Stimulated activated naive B cell treated with anti-CD40 and anti-IgM and Interleukin-4, amounts not matched to agents 10 μg/mL and 1 μg/mL and 100 μg/mL, for 72 hours (primary cell): Measurements from ENCODE around the gene INCENP.
"Not testable (repeated sequence)": the region's sequence is repeated elsewhere in the genome, so short reads cannot be mapped to it uniquely, and the experiment has no call there.

Source experiments
- ATAC-seq, 2 donors: fragments of 150-1000 bp; cut with Tn5 transposase; replicated peaks; 2 replicates each; pipeline ENCODE4 v1.10.0; 2021; ENCODE audit warnings: moderate library complexity in 1 of 2
- DNase-seq: peaks from one replicate; pipeline ENCODE4 v3.0.0; 2021
- H3K27ac Mint-ChIP-seq: one replicate; pipeline ENCODE4 v1.8.0; 2022; ENCODE audit warnings: mild to moderate bottlenecking, mixed read lengths
- H3K27me3 Mint-ChIP-seq, 2 donors: one replicate each; pipeline ENCODE4 v1.8.0; 2022; ENCODE audit warnings: mixed read lengths in 2 of 2
- H3K36me3 Mint-ChIP-seq, 2 donors: one replicate each; pipeline ENCODE4 v1.8.0; 2022; ENCODE audit warnings: mixed read lengths in 2 of 2, mild to moderate bottlenecking in 1 of 2
- H3K4me1 Mint-ChIP-seq, 2 donors: one replicate each; pipeline ENCODE4 v1.8.0; 2022; ENCODE audit warnings: mixed read lengths in 2 of 2, mild to moderate bottlenecking in 1 of 2
- H3K4me3 Mint-ChIP-seq, 2 donors: one replicate each; pipeline ENCODE4 v1.8.0; 2022; ENCODE audit warnings: mild to moderate bottlenecking in 2 of 2, mixed read lengths in 2 of 2, moderate library complexity in 1 of 2
- H3K9me3 Mint-ChIP-seq, 2 donors: one replicate each; pipeline ENCODE4 v1.8.0; 2022; ENCODE audit warnings: mixed read lengths in 2 of 2, mild to moderate bottlenecking in 1 of 2

Gene INCENP

DNA sequence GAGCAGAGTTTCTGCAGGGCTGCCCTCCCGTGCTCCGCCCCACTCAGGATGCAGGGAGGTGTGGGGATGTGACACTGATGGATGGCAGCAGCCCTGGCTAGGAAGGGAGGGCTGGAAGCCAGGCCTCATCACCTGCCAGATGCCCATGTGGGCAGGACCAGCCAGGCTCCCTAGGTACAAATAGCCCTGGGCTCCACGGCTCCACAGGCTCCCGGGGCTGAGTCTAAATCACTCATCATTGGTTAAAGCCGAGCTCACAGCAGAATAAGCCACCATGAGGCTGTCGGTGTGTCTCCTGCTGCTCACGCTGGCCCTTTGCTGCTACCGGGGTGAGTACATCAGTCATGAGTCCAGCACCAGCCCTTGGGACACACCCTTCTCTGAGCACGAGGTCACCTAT is 66.2 kb downstream of the INCENP start, which contains the start of gene SCGB1D1:
Gene SCGB1D1 (plus strand): TSS at position 206 of the 400 bp plus-strand sequence. CDS start 69 bp downstream, at position 275.
- Mint-ChIP-seq H3K27me3 (peaks cover 60 to 63% of the 10 kb centered on the region in 2 donors), H3K27ac (no peak within 1 kb of the TSS), H3K4me3 (no peak within 1 kb of the TSS)

DNA sequence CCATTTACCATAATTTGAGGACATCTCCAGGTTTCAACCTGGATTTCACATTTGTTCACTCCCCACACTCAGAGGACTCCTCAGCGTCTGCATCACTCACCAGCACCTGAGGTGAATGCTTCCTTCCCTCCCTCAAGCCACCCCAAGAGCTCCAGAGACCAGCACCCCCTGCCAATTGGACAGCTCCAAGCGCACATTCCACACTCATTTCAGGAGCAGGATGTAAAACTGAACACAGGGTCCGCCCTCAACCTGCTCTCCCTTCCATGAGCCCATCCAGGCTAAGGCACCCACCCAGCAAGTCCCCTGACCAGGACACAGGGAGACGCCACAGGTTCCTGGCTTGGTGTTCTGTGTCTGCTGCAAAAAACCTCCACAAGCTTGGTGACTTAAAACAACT is 70.1 kb downstream of the INCENP start:
- no peak for DNase-seq
- Mint-ChIP-seq H3K4me1 (peaks cover 0 to 2% of the 10 kb centered on the region in 2 donors), H3K36me3 (no peaks in the 10 kb centered on the region), H3K9me3 (no peaks in the 10 kb centered on the region), H3K27me3 (peaks cover 61% of the 10 kb centered on the region in 2 donors), H3K4me3 (no peak overlapping the region), H3K27ac (no peak overlapping the region)
- no peak for ATAC-seq

More for the DNA sequence above, 66.2 kb downstream of the INCENP start, which contains the start of gene SCGB1D1:
- H3K9me3 Mint-ChIP-seq: peaks cover 0 to 3% of the 10 kb centered on the region in 2 donors
- DNase-seq: no peak
- H3K4me1 Mint-ChIP-seq: no peaks in the 10 kb centered on the region
- ATAC-seq: no peak
- peaks cover 0 to 1% of the 10 kb centered on the region in 2 donors for H3K36me3 Mint-ChIP-seq

DNA sequence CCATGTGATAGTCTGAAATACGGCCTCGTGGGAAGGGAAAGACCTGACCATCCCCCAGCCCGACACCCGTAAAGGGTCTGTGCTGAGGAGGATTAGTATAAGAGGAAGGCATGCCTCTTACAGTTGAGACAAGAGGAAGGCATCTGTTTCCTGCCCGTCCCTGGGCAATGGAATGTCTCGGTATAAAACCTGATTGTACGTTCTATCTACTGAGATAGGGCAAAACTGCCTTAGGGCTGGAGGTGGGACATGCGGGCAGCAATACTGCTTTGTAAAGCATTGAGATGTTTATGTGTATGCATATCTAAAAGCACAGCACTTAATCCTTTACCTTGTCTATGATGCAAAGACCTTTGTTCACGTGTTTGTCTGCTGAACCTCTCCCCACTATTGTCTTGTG is 71.2 kb downstream of the INCENP start:
- peaks cover 50 to 60% of the 10 kb centered on the region in 2 donors for H3K27me3 Mint-ChIP-seq
- not testable (repeated sequence) for ATAC-seq, DNase-seq, H3K4me1 Mint-ChIP-seq, H3K27ac Mint-ChIP-seq, H3K36me3 Mint-ChIP-seq, H3K9me3 Mint-ChIP-seq, H3K4me3 Mint-ChIP-seq

DNA sequence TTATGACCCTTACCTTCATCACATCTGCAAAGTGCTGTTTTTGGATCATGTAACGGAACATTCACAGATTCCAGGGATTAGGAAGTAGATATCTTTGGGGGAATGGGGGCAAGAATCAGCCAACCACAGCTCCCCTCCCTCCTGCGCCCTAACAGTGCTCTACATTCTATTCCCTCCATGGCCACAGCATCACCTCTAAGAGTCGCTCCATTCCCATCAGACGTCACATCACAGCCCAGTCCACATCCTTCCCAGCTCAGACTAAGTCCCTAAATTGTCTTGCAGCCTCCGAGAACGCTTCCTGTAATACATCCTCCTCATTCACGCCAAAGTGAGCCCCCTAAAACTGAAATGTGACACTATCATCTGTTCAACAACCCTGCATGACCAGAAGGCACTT is 72.1 kb downstream of the INCENP start:
- ATAC-seq: no peak
- peaks cover 46 to 54% of the 10 kb centered on the region in 2 donors for H3K27me3 Mint-ChIP-seq
- H3K4me1 Mint-ChIP-seq: peaks cover 0 to 2% of the 10 kb centered on the region in 2 donors
- H3K9me3 Mint-ChIP-seq: no peaks in the 10 kb centered on the region
- no peak overlapping the region for H3K4me3 Mint-ChIP-seq
- H3K27ac Mint-ChIP-seq: no peak overlapping the region
- no peaks in the 10 kb centered on the region for H3K36me3 Mint-ChIP-seq
- no peak for DNase-seq

DNA sequence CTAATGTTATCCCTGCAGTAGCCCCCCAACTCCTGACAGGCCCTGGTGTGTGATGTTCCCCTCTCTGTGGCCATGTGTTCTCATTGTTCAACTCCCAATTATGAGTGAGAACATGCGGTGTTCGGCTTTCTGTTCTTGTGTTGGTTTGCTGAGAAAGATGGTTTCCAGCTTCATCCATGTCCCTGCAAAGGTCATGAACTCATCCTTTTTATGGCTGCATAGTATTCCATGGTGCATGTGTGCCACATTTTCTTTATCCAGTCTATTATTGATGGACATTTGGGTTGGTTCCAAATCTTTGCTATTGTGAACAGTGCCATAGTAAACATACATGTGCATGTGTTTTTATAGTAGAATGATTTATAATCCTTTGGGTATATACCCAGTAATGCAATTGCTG is 73.6 kb downstream of the INCENP start:
- H3K4me1 Mint-ChIP-seq, ATAC-seq, H3K27ac Mint-ChIP-seq, H3K9me3 Mint-ChIP-seq, H3K4me3 Mint-ChIP-seq, DNase-seq, H3K36me3 Mint-ChIP-seq: not testable (repeated sequence)
- H3K27me3 Mint-ChIP-seq: peaks cover 41 to 56% of the 10 kb centered on the region in 2 donors

DNA sequence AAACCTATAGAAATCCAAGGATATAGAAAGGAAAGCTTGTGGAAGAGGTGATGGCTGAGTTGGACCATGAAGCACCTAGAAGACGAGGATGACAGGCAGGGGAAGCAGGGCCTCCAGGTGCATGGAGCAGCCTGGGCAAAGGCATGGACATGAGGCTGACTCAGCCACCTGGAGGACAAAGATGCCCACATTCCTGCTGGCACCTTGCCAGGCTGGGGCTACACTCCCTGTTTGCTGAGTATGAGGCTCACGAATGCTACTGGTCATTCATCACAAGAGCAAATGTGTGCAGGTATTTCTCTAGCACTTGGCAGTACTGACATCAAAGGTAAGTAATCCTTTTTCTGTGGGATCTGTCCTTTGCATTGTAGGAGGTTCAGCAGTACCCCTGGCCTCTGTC is 77.6 kb downstream of the INCENP start:
- no peak for ATAC-seq
- Mint-ChIP-seq H3K27me3 (peaks cover 16 to 29% of the 10 kb centered on the region in 2 donors), H3K9me3 (no peaks in the 10 kb centered on the region), H3K4me3 (no peak overlapping the region), H3K4me1 (no peaks in the 10 kb centered on the region), H3K27ac (no peak overlapping the region), H3K36me3 (no peaks in the 10 kb centered on the region)
- DNase-seq: no peak
